ENCODE data around the gene PCNX2.

Gene PCNX2

DNA sequence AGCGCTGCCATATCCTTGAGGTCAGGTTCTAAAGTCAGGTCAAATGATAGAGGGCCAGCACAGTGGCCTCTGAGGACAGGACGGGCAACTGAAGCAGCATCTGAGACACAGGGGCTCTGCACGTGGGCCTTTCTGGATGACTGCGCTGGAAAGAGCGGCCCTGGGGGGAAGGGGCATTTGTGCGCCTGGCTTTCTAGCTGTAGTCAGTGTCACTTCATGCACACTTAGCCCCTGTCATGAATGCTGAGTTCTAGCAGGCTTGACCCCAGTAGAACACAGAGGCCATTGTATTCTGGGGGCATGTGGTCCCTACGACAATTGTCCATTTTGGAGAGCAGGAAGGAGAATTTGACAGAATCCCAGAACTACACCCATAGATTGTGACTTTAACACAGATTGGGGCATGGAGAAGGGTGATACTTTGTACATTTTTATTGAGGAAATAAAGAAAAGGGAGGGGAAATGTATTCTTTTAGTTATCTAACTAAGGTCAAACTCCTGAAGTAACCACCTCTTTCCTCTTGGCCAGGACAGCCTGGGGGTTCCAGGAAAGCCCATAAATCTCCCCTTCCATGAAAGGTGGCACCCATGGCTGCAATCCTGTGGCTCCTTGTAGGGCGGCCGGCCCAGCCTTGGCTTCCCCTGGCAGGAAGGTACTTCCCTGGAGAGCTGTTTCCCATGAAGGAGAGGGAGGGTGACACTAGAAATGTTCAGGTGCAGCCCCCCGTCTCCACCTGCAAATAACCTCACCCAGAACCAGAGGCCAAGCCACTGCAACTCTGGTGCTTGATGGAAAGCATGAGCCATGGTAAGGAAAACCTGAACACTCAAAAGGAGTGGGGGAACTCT is 310.7 kb downstream of the PCNX2 start:
- no peak for DNase-seq (ENCODE audit: low spot score)

DNA sequence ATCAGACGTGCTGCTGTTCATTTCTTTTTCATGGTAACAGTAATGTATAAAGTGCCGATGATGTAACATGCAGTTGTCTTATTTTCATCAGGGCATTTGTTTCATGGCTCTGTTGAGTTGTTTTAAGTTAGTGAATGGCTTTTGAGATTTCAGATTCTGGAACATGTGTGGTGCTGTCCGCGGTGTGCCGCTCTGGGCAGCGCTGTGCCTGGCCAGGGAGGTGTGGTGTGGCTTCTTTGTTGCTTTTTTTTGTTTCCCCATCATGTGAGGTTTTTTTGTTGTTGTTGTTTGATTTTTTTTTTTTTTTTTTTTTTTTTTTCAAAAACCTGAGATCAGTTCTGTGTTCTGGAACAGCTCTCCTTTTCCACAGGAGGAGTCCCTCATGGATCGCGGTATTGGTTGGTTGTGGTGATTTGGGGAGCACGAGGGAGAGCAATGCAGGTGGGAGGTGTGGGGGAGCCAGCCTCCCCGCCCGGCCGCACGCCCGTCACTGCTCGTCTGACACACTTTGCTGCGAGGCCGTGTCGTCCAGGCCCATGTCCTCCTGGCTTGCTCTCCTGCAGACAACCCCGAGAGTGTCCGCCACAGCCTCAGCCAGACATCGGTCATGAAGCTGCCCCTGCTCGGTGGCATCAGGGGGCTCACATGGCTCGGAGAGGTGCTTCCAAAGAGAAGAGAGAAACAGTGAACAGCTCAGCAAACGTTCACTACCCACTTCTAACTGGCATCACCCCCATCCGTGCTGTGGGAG is 311.5 kb downstream of the PCNX2 start:
- no peak for DNase-seq (ENCODE audit: low spot score)

DNA sequence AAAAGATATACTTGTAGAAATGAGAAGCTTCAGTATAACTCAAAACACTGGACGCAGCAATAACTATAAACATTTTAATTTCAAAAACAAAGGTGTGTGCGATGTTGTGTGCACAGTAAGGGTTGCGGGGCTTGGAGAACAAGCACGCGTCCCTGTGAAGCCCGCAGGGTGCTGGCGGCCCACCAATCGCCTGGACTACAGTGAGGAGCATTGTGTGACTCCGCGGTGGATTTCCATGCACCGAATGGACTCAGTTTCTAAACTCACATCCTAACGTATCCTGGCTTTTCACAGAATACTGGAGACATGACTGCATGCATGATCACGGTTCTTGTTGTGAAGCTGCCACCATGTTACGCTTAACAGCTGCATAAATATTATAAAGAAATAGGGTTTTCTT is 312.1 kb downstream of the PCNX2 start:
- no peak for DNase-seq (ENCODE audit: low spot score)

- no peak for DNase-seq (ENCODE audit: low spot score)
Observed at GRCh38 chr1:232982238-232982944, 313.1 kb downstream of the PCNX2 start.

DNA sequence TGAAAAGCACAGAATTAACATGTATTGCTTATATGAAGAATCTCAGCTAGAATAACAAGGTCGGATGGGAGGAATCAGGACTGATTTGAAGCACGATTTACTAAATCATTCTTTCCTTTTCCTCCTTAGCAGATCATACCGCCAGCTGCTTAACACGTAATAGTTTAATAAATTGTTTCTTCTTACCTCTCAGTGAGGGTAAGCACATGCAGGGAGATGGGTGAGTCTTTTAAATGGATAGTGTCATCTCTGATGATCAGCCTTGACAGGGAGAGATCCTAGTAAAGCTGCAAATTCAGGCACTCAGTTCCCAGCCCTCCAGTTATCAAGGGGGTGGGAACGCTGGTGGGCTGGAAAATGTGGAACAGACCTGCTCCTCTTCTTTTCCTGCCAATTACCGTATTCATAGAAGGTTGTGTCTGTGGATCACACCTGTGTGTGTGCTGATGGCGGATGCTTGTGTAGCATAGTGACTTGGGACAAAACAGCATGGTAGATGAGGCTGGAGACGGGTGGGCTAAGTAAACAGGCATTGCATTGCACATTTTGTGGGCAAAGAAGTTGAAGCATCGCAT is 314.5 kb downstream of the PCNX2 start:
- DNase-seq (ENCODE audit: low spot score) = no peak

- no peak for DNase-seq (ENCODE audit: low spot score)
Observed at GRCh38 chr1:232980355-232980978, 315.1 kb downstream of the PCNX2 start.

GRCh38 chr1:232979558-232979957 is 316.0 kb downstream of the PCNX2 start:
- DNase-seq (ENCODE audit: low spot score) = no peak

GRCh38 chr1:232978815-232979214 is 316.7 kb downstream of the PCNX2 start:
- DNase-seq (ENCODE audit: low spot score) = no peak

- no peak for DNase-seq (ENCODE audit: low spot score)
Observed at GRCh38 chr1:232978091-232978634, 317.4 kb downstream of the PCNX2 start.

DNA sequence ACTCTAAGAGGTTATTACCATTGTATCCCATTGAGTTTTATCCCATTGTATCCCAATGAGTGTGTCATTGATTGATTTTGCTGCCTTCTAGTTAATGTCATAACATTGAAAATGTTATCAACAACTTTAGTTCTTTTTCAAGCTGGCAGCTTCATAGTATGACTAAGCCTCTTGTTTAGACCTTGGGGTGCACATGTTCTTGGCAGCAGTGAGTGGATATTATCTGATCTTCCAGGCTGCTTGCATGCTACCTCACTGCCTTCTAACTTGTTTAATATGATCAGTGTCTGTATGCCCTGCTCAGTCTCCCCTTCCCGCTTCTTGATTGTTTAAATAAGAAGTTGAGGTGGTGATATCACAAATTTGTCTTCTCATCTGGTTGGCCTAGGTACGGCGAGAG is 320.6 kb downstream of the PCNX2 start:
- DNase-seq (ENCODE audit: low spot score) = no peak

DNA sequence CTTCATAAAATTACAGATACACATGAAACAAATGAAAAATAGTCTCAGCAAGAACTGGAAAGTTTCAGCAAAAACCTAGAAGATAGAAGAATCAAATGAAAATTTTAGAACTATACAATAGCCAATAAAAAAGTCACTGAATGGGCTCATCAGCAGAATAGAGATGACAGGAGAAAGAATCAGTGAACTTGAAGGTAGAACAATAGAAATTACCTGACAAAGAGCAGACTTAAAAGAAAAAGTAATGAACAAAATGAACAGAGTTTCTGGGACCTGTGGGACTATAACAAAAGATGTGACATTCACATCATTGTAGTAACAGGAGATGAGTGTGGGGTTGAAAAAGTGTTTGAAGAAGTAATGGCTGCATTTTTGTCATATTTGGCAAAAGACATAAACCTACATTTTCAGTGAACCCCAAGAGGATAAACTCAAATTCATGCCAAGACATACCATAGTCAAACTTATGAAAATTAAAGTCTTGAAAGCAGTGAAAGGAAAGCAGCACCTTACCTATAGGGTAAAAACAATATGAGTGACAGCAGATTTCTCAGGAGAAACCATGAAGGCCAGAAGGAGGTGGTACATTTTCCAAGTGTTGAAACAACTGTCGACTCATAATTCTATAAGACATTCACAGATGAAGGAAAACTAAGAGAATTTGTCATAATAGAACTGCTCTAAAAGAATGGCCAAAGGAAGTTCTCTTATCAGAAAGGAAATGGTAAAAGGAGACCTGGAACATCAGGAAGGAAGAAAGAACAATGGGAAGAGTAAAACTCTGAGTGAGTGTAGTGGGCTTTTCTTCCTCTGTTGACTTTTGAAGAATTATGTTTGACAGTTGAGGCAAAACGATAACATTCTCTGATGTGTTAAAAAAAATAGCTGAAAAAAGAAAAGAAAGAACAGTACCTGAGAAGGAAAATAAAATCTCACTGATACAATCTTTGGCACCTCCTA is 321.6 kb downstream of the PCNX2 start:
- no peak for DNase-seq (ENCODE audit: low spot score)

GRCh38 chr1:232970508-232970907 is 325.0 kb downstream of the PCNX2 start:
- DNase-seq (ENCODE audit: low spot score) = no peak

GRCh38 chr1:232969799-232970198 is 325.7 kb downstream of the PCNX2 start:
- no peak for DNase-seq (ENCODE audit: low spot score)

GRCh38 chr1:232968965-232969364 is 326.6 kb downstream of the PCNX2 start:
- DNase-seq (ENCODE audit: low spot score) = no peak

DNA sequence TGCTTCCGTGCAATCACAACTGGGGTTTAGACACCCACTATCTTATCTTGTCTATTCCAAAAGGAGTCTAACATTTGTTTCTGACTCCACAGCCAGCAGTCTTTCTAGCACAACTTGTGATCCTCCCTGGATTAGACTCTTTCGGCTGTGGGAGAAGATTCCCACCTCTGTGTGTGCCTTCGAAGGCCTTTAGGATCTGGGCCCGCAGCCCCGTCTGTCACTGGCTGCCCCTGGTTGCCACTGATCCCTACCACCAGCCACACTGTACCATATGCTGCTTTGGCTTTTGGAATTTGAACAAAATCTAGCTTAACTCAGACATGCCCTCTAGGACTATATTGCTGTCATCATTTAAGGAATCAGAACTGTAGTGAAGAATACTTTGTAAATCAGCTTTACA is 327.1 kb downstream of the PCNX2 start:
- DNase-seq (ENCODE audit: low spot score) = no peak

GRCh38 chr1:232966663-232967062 is 328.9 kb downstream of the PCNX2 start:
- DNase-seq (ENCODE audit: low spot score) = no peak

- no peak for DNase-seq (ENCODE audit: low spot score)
Observed at GRCh38 chr1:232965912-232966217, 329.7 kb downstream of the PCNX2 start.

GRCh38 chr1:232965124-232965911 is 330.2 kb downstream of the PCNX2 start:
- DNase-seq (ENCODE audit: low spot score) = no peak

DNA sequence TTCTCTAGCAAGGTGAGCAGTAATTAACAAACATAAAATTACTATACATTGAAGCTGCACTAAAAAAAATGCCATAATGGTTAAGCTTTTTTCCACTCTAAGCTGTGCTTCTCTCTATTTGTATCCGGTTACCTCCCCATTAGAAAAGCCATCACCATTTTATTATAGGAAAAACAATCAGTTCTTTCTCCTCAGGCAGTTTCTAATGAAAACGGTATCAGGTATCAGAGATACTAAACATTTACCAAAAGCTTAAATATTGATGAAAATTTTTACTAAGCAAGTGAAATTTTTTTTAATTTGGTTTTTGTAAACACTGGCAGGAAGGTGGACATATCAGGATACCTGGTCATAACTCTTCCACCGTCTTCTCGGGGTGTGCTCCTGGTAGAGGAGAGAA is 330.9 kb downstream of the PCNX2 start:
- DNase-seq (ENCODE audit: low spot score) = no peak

All from kidney capillary endothelial cell (primary cell).